Endothelial cell (in vitro differentiated cells): ENCODE measurements around the gene GEMIN5. TPM values are rescaled to one million over a fixed set of nuclear protein-coding genes. Genes with fewer than 3 reads are reported as not detected.

Experiments
- DNase-seq: peaks from one replicate; pipeline ENCODE4 v3.0.0; 2021; ENCODE audit warnings: low spot score
- H3K27ac Mint-ChIP-seq: one replicate; pipeline ENCODE4 v1.8.0; 2021; ENCODE audit warnings: mixed read lengths, inconsistent platforms; ENCODE audit not compliant: unreplicated experiment
- H3K27me3 Mint-ChIP-seq: one replicate; pipeline ENCODE4 v1.8.0; 2021; ENCODE audit warnings: mild to moderate bottlenecking, moderate library complexity, mixed read lengths, inconsistent platforms; ENCODE audit not compliant: unreplicated experiment
- H3K36me3 Mint-ChIP-seq: one replicate; pipeline ENCODE4 v1.8.0; 2021; ENCODE audit warnings: mild to moderate bottlenecking, low read depth, mixed read lengths, inconsistent platforms; ENCODE audit not compliant: unreplicated experiment
- H3K4me1 Mint-ChIP-seq: one replicate; pipeline ENCODE4 v1.8.0; 2021; ENCODE audit warnings: mild to moderate bottlenecking, mixed read lengths, inconsistent platforms; ENCODE audit not compliant: unreplicated experiment
- H3K4me3 Mint-ChIP-seq: one replicate; pipeline ENCODE4 v1.8.0; 2021; ENCODE audit warnings: mild to moderate bottlenecking, mixed read lengths, inconsistent platforms; ENCODE audit not compliant: unreplicated experiment
- H3K9me3 Mint-ChIP-seq: one replicate; pipeline ENCODE4 v1.8.0; 2021; ENCODE audit warnings: mixed read lengths, inconsistent platforms; ENCODE audit not compliant: unreplicated experiment
- total RNA-seq: library from RNA; stranded (reverse); fragmentation: NEBNext Ultra II Directional; extraction: Animal tissue kit (Norgen Biotek cat#: 25700); gene quantifications from one replicate; pipeline ENCODE4 v1.2.1, GENCODE V29; 2021; ENCODE audit not compliant: unreplicated experiment
- TF ChIP-seq, protein P1 (sequence below): fragments of 200-600 bp; sonication (generic); IDR thresholded peaks from one replicate; pipeline ENCODE4 v1.5.0; 2021; ENCODE audit warnings: antibody characterized with exemption; ENCODE audit not compliant: unreplicated experiment

Gene GEMIN5
- total RNA-seq, 1 donor from 2014 or later: 16.9 TPM

DNA sequence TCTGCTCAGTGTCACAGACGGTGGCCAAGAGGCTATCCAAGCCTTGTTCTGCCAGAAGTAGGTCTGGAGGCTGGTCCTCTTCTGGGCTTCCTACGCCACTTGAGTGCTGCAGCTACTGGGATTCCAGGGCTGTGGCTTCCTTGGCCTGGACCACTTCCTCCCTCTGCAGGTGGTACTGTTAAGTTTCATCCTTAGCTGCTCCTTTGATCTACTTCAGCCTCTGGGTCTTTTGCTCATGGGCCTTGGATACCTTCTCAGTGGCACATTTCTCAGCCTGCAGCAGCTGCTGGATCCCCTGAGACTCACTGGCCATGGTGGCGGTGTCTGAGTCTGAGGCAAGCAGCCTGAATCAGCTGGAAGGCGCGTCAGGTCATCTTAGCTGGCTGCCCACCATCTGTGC lies 69.3 kb downstream of the GEMIN5 start:
- no peak overlapping the region for H3K27ac Mint-ChIP-seq
- TF ChIP-seq, protein P1, sequence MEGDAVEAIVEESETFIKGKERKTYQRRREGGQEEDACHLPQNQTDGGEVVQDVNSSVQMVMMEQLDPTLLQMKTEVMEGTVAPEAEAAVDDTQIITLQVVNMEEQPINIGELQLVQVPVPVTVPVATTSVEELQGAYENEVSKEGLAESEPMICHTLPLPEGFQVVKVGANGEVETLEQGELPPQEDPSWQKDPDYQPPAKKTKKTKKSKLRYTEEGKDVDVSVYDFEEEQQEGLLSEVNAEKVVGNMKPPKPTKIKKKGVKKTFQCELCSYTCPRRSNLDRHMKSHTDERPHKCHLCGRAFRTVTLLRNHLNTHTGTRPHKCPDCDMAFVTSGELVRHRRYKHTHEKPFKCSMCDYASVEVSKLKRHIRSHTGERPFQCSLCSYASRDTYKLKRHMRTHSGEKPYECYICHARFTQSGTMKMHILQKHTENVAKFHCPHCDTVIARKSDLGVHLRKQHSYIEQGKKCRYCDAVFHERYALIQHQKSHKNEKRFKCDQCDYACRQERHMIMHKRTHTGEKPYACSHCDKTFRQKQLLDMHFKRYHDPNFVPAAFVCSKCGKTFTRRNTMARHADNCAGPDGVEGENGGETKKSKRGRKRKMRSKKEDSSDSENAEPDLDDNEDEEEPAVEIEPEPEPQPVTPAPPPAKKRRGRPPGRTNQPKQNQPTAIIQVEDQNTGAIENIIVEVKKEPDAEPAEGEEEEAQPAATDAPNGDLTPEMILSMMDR: no peak
- no peaks in the 10 kb centered on the region for H3K27me3 Mint-ChIP-seq
- peak overlapping the region; percentile 52 for H3K4me3 Mint-ChIP-seq
- no peak for DNase-seq
- no peaks in the 10 kb centered on the region for H3K4me1 Mint-ChIP-seq
- H3K36me3 Mint-ChIP-seq: peaks cover 38% of the 10 kb centered on the region
- H3K9me3 Mint-ChIP-seq: no peaks in the 10 kb centered on the region

DNA sequence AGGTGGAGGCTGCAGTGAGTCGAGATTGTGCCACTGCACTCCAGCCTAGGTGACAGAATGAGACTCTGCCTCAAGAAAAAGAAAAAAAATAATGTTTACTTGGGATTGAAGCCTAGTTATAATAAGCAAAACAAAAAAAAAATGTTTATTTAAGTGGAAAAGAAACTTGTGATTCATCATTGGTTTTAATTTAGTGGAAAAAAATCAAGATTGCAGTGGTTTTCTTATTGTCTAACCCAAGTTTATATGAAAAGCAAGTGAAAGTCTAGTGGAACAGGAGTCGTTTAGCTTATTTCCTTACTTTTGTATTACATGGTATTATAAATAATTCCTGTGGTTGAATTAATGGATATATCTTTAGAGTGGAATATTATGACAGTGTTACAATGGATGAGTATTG lies 71.2 kb downstream of the GEMIN5 start:
- H3K27ac Mint-ChIP-seq: peak overlapping the region; percentile 5
- H3K27me3 Mint-ChIP-seq: no peaks in the 10 kb centered on the region
- TF ChIP-seq, protein P1: no peak
- H3K36me3 Mint-ChIP-seq: peaks cover 28% of the 10 kb centered on the region
- H3K4me1 Mint-ChIP-seq: no peaks in the 10 kb centered on the region
- H3K4me3 Mint-ChIP-seq: no peak overlapping the region
- DNase-seq: no peak
- H3K9me3 Mint-ChIP-seq: no peaks in the 10 kb centered on the region

DNA sequence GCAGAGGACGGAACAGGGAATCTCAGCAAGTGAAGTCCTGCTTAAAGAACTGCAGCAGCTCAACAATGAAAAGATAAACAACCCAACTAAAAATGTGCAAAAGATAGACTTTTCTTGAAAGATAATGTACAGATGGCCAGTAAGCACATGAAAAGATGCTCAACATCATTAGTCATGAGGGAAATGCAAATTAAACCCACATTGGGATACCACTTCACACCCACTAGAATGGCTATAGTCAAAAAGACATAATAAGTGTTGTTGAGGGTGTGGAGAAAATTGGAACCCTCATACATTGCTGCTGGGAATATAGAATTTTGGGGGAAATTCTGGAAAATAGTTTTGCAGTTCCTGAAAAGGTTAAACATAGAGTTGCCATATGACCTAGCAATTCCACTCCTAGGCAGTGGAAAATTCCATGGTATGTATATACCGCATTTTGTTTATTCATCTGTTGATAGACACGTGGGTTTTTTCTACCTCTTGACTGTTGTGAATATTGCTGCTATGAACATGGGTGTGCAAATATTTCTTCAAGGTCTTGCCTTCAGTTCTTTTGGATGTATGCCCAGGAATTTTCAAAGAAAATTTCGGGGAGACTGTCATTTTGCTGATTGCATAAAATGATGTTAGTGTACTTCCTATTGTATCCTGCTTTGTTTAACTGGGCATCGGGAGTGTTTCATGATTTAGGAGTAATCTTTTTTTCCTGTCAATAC lies 72.4 kb downstream of the GEMIN5 start:
- Mint-ChIP-seq H3K4me1 (peaks cover 5% of the 10 kb centered on the region), H3K36me3 (peaks cover 18% of the 10 kb centered on the region), H3K27me3 (no peaks in the 10 kb centered on the region), H3K9me3 (no peaks in the 10 kb centered on the region), H3K27ac (no peak overlapping the region), H3K4me3 (no peak overlapping the region)
- DNase-seq: no peak
- TF ChIP-seq, protein P1: no peak

DNA sequence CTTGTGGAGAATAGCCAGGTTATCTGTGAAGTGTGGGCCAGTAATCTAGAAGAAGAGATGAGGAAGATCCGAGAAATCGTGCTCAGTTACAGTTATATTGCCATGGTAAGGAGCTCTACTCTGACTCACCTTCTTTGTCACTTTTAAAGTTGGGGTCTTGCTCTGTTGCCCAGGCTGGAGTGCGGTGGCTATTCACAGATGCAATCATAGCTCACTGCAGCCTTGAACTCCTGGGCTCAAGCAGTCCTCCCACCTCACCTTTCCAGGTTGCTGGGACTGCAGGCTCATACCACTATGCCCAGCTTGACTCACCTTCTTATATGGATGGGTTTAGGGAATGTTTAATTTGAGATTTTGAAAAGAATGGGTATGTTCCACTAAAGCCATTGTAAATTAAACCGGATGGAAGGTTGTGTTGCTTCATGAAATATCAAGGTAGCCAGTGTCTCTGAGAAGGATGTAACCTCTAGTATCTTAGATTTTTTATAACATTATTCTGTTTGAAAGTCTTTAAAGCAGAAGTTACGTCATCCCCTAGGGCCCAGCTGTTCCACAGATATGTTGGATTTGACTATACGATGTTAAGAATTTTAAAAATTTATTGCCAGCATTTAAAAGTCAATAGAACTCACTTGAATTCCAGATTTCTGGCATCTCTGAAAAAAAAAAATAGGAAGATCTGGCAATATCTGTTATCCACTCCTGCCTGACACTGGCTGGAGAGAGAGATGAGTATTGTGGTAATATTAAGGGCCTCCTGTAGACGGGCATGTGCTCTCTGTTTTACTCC lies 74.5 kb downstream of the GEMIN5 start:
- DNase-seq: no peak
- H3K4me1 Mint-ChIP-seq: peaks cover 23% of the 10 kb centered on the region
- H3K9me3 Mint-ChIP-seq: no peaks in the 10 kb centered on the region
- no peak overlapping the region for H3K4me3 Mint-ChIP-seq
- TF ChIP-seq, protein P1: no peak
- H3K27me3 Mint-ChIP-seq: peaks cover 3% of the 10 kb centered on the region
- no peak overlapping the region for H3K27ac Mint-ChIP-seq
- H3K36me3 Mint-ChIP-seq: peaks cover 14% of the 10 kb centered on the region

DNA sequence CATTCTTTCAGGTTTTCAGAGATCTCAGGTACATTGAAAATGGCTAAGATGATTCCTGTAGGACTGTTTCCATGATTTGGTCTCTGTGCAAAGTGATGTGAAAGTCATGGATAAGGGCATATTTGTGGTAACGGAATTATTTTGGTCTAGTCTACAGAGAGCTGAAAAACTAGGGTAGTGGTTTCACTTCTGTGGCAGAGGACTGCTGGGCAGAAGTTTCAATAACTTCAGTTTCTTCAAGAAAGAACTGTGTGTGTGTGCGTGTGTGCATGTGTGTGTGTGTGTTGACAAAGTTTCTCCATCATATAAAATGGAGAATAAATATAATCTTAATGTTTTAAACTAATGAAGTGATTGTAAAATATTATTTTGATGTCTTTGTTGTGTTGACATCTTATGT lies 75.2 kb downstream of the GEMIN5 start:
- DNase-seq: no peak
- H3K4me3 Mint-ChIP-seq: no peak overlapping the region
- H3K27me3 Mint-ChIP-seq: peaks cover 8% of the 10 kb centered on the region
- no peaks in the 10 kb centered on the region for H3K9me3 Mint-ChIP-seq
- H3K27ac Mint-ChIP-seq: no peak overlapping the region
- TF ChIP-seq, protein P1: no peak
- H3K36me3 Mint-ChIP-seq: peaks cover 12% of the 10 kb centered on the region
- H3K4me1 Mint-ChIP-seq: peaks cover 23% of the 10 kb centered on the region
